IPS DF 19.7 (cell line): ENCODE data around the gene MXD3.

Experiments
- DNase-seq: peaks from one replicate; pipeline ENCODE4 v3.0.0-alpha.2; 2013; ENCODE audit warnings: low read depth, low spot score

Gene MXD3

DNA sequence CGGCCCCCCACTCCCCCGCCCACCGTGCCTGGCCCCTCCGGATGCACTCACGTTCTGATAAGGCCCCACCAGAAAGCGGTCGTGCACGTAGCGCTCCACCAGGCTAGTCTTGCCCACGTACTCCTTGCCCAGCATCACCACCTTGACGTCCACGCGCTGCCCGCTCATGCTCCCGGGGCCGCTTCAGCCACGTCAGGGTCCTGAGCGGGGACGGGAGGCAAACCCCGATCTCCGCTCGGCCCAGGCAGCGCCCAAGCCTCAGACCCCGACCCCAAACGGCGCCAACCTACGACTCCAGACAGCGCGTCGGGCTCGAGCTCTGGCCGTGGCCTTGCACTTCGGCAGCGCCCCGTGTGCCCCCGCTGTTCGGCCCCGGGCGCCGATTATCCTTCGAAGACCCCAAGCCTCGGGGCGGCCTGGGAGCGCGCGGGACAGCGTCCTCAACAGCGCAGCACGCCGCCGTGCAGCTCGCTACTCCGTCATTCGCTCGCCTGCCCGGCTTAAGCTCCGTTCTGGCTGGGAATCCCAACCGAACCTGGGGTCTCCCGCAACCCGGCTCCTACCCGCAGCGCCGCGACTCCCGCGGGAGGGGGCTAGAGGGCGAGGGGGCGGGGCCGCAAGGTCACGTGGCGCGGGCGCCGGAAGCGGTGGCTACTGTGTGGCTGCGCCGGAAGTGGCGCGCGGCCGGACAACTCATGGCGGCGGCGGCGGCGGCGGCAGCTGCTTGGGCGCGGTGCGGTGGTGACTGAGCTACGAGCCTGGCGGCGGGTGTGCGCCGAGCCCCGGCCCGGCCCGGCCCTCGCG lies 8.4 kb downstream of the MXD3 start, which contains the start of the genes PRELID1 and RAB24:
Gene PRELID1 (plus strand): TSS at position 679 of the 804 bp plus-strand sequence. CDS start 187 bp downstream, outside the sequence.
Gene RAB24 (minus strand): TSS at position 599 of the 804 bp plus-strand sequence. CDS start 431 bp downstream, at position 168.
- no peak for DNase-seq

DNA sequence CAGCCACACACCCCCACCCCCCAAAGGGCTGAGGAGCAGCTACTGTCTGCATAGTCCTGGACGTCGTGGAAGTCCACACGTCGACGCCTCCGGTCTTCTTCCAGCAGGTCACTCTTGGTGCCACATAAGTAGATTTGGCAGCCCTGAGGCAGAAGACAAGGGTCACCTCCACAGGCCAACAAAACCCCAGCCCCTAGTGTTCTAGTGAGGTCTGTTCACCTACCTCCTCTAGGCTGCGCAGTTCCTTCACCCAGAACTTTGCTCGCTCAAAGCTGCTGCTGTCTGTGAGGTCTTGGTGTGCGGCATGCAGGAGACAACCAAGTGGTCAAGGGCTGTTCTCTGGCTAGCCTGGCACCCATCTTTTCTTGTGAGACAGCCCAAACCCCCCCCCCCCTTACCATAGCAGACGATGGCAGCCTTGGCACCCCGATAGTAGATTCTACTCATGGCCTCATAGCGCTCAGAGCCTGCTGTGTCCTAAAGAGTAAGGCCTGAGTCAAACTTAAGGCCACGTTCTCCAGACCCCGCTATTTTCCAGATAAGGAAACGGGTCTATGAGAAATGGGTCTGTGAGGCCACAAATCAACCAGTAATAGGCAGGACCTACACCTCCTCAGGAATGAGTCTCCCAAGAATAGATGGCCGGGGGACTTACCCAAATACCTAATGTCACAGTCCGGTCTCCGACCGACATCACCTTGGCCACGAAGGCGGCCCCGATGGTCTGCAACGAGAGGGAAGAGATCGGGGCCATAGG lies 9.2 kb downstream of the MXD3 start:
- no peak for DNase-seq

DNA sequence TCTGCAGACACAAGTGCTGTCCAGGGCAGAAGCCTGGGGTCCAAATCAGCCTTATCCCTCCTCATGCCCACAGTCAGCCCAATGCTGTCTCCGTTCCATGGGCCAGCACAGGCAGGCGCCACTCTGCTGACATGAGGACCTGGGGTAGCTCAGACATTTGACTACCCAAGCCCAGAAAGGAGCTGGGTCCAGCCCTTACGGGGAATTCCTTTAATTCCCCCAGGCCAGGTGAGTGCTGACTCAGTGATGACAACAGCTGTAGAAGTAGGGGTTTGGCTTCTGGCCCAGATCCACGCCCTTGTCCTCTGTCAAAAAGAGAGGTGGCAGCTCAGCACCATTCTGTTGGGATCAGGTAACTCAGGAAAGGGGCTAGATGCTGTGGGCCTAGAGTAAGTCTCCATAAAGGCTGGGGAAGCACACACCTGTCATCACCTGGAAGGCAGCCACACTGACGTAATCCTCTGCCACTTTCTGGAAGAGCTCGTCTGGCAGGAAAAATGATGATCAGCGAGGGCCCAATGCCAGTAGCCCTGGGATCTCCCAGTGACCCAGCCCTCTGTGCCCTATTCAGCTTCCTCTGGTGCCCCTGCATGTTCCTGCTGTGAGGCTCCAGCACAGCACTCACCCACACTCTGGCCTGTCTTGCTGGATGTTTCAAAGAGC lies 10.1 kb downstream of the MXD3 start:
- no peak for DNase-seq

DNA sequence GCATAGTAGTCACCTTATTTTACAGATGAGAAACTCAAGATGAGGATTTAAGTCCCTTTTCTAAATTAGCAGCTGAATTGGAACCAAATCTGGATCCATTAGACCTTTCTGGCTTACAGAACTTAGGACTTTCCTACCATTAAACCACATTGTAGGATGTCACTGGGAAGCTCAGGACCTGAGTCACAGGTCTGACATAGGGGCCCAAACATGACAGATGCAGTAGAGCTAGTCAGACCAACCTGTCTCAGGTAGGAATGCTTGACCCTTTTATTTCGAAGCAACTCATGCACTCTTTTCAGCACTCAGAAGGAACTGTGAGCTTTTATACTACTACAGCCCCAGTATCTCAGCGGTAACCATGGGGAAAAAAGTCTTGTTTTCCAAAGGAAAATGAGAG lies 10.7 kb downstream of the MXD3 start:
- no peak for DNase-seq

DNA sequence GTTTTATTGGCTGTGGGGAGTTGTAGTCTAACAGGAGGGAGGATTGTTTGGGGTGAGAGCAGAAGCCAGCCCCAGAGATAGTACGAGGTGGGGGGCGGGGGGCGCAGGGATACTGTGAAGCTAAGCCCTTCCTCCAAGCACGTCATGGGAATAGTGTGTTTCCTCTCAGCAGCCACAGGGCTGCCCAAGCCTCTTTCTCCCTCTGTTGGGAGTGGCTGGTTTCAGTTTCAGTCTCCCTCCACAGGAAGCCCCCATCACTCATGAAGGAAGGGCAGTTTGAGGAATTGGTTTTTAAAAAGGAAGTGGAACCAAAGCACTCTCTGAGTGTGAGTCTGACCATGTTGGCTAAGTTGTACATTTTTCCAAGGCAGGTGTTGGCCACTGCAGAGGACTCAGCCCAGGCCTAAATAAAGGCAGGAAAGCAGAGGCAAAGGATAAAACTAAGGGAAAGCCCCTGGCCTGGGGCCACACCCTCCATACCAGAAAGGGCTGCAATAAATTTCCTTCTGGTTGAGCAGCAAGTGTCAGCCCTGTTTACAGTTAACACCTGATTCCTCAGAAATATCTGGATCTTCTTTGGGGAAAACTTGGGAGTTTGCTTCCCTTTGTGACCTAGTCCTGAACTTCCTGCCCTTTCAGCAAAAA lies 11.3 kb downstream of the MXD3 start:
- no peak for DNase-seq

DNA sequence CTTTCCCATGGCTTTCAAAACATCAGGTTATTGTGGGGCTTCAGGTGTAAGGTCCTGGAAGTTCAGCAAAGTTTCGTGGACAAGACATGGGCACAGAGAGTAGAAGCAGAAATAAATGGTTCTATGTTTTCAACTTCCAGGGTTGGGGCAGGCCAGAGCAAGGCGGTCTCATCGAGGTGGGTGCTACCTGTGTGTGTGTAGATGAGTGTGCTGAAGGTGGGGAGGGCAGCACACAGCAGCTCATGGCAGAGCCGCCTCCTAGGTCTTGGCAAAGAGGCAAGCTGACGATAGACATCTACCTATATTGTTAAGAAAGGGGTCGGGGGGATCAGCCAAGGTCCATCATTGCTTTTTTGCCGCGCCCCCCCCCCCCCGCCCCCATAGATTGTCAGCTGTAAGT lies 12.0 kb downstream of the MXD3 start:
- DNase-seq = no peak

DNA sequence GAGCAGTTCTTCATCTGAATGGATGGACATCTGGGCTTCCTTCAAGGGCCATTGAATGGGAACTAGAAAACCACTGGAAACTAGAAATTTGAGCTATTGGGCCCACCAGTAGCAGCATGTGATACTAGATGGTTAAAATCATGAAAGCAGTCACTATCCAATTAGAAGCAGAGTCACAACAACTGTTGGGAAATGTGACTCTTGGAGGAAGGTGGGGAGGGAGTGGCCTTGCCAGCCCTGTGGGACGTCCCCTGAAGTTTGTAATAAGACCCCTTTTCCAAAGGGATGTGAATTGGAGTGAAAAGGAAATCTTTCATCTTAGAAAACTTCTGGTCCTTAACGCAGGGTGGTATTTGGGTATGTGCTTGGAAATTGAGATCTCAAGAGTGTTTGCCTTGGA lies 13.8 kb downstream of the MXD3 start:
- no peak for DNase-seq

DNA sequence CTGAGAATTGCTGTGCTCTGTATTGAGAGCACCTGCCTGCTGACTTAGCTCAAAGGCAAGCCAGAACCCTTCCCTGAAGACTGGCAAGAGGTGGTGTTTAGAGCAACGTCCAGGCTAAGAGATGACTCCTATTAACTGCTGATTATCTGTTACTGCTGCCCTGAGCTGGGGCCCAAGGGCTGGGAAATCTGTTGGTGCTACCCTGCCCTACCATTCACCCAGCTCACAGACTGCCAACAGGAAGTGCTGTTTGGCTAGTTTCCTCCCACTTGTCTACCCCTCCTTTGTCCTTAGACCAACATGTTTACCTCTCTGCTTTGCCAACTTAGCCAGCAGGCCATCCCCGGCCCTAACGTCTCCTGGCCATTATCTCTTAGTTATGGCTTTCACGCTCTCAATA lies 15.1 kb downstream of the MXD3 start:
- no peak for DNase-seq

DNA sequence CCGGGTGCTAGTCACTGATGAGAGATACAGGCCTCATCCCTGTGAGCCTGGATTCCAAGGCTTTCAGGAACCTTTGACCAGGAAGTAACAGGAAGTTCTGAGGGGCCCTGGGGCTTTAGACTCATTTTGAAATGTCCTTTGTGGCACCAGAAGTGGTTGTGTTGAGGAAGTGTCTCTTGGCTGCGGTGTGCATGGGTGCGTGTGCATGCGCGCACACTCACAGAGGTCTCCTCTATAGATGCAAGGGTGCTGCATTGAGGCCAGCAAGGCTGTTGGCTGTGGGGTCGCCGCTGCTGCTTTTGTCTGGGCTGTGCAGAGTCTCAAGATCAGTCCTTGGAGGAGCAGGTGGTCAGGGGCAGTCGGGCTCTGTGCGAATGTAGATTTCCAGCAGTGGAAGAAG lies 15.8 kb downstream of the MXD3 start:
- no peak for DNase-seq

DNA sequence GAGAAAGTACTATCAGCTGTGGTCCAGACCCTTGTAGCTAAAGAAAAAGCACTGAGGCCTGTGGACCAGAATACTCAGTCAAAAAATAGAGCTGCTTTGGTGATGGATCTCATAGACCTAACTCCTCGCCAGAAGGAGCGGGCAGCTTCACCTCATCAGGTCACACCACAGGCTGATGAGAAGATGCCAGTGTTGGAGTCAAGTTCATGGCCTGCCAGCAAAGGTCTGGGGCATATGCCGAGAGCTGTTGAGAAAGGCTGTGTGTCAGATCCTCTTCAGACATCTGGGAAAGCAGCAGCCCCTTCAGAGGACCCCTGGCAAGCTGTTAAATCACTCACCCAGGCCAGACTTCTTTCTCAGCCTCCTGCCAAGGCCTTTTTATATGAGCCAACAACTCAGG lies 17.1 kb downstream of the MXD3 start:
- DNase-seq = no peak

DNA sequence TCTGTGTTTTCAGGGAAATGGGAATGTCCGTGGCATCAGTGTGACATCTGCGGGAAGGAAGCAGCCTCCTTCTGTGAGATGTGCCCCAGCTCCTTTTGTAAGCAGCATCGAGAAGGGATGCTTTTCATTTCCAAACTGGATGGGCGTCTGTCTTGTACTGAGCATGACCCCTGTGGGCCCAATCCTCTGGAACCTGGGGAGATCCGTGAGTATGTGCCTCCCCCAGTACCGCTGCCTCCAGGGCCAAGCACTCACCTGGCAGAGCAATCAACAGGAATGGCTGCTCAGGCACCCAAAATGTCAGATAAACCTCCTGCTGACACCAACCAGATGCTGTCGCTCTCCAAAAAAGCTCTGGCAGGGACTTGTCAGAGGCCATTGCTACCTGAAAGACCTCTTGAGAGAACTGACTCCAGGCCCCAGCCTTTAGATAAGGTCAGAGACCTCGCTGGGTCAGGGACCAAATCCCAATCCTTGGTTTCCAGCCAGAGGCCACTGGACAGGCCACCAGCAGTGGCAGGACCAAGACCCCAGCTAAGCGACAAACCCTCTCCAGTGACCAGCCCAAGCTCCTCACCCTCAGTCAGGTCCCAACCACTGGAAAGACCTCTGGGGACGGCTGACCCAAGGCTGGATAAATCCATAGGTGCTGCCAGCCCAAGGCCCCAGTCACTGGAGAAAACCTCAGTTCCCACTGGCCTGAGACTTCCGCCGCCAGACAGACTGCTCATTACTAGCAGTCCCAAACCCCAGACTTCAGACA lies 17.7 kb downstream of the MXD3 start:
- DNase-seq = no peak

DNA sequence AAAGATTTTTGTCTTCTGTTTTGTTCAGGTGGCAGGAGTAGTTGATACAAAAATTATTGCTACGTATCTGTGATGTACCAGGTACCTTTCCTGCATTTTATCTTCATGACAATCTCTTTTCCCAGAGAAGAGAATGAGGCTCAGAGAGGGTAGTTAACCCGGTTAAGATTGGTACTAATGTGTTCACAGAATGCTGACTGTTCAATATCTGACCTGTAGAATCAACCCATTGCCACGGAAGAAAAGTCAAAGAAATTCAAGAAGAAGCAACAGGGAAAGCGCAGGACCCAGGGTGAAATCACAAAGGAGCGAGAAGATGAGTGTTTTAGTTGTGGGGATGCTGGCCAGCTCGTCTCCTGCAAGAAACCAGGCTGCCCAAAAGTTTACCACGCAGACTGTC lies 20.0 kb downstream of the MXD3 start:
- DNase-seq = no peak

DNA sequence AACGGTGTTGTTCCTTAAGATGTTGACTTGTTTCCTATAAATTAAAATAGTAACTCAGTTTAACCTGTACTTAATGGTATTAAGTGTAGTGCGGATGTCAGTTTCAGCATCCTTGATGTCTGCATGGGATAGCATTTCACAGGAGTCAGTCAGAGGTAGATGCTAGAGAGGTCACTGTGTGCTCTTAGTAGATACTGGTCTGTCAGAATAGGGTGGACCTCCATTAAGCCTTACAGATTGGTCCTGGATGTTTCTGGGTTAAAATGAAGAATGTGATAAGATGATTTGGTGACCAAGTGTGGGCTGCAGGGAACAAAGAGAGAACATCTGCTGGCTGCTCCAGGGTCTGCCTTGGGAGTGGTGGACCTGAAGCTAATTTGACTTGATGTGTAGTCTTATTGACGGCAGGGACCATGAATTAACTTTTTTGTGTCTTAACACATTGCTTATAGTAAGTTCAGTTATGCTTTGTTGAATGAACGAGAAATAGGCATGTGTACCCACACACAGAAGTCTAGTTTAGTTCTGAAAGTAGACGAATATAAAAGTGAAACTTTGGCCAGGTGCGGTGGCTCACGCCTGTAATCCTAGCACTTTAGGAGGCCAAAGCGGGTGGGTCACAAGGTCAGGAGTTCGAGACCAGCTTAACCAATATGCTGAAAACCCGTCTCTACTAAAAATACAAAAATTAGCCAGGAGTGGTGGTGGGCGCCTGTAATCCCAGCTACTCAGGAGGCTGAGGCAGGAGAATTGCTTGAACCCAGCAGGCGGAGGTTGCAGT lies 20.7 kb downstream of the MXD3 start:
- DNase-seq = no peak

DNA sequence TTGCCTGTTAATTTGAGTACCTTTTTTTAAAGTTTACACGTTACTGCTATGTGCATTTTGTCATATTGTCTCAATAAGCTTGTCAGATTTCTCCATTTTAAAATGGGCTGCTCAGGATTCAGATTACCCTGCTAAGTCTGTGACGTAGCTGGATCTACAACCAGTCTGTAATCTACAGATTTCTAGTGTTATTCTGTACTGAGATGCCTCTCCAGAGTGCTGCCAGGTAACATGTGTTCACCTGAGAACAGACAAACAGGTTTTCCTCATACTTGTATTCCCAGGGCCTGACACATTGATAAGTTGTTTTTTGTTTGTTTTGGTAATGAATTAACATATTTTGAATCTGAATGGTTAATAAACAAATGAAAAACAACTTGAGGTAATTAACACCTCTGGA lies 23.5 kb downstream of the MXD3 start:
- DNase-seq = no peak

DNA sequence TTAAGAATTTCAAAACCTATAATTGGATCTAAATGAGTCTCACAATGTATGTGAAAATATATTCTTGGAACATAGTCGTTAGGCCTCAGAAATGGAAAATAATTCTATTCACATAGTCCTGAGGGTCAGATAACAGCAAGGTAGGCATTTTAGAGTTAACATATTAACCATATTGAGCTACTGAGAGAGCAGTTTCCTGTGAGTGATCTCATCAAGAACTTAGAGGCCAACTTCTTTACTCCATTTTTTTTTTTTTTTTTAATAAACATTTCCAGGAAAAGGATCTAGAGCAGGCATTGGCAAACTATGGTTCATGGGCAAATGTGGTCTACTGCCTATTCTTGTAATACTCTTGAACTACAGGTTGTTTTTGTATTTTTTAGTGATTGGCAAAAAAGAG lies 34.8 kb downstream of the MXD3 start:
- no peak for DNase-seq

DNA sequence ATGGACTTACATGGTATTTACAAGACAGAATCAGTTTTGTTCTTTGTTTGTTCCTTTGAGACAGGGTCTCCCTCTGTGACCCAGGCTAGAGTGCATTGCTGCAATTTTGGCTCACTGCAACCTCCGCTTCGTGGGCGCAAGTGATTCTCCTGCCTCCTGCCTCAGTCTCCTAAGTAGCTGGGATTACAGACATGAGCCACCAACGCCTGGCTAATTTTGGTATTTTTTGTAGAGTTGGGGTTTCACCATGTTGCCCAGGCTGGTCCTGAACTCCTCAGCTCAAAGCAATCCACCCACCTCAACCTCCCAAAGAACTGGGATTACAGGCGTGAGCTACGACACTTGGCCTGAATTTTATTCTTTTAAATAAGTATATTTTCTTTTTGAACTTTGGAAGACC lies 35.8 kb downstream of the MXD3 start:
- no peak for DNase-seq

DNA sequence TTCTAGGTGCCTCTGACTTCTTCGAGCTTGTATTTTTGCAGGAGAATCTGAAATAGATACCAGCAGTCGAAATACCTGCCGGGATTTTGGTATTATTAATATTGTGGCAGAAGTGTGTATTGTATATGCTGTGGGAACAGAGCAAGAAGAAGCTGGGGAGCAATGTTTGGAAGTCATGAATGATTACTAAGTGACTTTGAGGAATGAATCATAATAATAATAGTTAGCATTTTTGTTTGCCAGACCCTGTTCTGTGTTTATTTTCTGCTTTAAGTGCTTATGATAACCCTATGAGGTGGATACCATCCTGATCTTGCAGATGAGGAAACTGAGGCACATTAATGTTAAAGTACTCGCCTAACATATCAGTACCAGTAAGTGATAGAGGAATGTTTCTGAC lies 40.6 kb downstream of the MXD3 start:
- DNase-seq = no peak

DNA sequence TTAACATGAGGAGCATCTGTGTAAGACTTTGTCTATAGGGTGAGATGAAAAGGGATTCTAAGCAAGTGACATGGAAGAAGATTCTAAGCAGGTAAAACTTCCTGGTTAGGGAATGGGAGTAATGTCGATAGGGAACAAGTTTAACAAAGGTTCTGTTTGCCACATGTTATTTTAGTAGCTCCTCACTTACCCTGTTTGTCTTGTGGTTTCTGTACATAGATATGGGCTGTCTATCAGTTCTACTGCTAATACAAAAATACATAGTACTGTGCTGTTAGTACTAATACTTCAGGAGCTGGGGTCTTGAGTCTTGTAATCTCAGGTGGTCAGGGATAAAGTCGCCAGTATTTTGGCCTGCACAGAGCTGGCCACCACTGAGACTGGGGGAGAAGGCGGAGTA lies 41.0 kb downstream of the MXD3 start:
- no peak for DNase-seq

DNA sequence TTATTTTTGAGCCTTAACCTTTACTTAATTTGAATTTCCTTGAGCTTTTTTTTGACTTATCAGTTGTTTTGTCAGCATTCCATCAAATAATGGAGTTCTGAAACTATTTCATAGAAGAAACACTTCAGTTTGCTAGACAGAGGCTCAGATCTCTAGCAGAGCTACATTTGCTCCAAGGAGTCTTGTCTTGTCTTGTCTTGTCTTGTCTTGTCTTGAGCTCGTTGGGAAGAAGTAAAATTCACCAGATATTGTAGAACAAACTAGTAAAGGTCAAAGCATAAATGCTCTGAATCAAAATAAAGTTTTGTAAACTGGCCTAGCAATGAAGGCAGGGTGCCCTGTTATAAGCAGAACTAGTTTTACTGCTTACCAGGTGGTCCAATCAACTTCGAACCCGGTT lies 41.7 kb downstream of the MXD3 start:
- DNase-seq = no peak

DNA sequence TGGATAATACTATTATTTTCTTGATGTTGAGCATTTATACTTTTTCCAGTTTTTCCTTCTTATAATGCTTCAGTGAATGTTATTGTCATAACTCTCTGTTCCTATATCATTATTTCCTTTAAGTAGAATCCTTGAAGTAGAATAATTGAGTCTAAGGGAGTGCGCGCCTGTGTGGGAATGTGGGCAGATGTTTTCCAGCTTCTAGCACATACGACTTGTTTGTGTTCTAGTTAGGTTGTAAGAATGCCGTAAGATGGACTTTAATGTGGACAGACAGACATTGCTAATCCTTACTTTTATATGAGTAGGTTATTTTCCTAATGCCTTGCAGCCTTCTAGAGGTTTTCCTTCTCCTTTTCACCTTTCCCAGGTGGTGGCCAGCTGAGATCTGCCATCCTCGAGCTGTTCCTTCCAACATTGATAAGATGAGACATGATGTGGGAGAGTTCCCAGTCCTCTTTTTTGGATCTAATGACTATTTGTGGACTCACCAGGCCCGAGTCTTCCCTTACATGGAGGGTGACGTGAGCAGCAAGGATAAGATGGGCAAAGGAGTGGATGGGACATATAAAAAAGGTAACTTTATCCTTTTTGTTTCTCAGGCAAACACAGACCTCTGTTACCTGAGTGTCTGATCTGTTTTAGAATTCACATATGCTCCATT lies 42.3 kb downstream of the MXD3 start:
- DNase-seq = no peak
